ENCODE data around the gene FRMD6.

FRMD6 gene

GRCh38 chr14:51658441-51659173, 6.9 kb downstream of the FRMD6 start:
- H3K79me2 ChIP-seq = peaks cover 9% of the 10 kb centered on the region
- H3K4me1 ChIP-seq = peaks cover 1% of the 10 kb centered on the region
- no peak overlapping the region for H2AFZ ChIP-seq
- H3K9ac ChIP-seq = no peak overlapping the region
- TF ChIP-seq CTCF (IDR thresholded peaks at IDR 0.05) = no peak
- no peaks in the 10 kb centered on the region for H3K36me3 ChIP-seq (ENCODE audit: control insufficient read depth, insufficient read depth, low read length)
- H3K27ac ChIP-seq = no peak overlapping the region
- H3K4me3 ChIP-seq (ENCODE audit: low read depth, low read length) = no peak overlapping the region
- H3K9me3 ChIP-seq (ENCODE audit: control insufficient read depth, low read length) = no peaks in the 10 kb centered on the region
- H3K4me2 ChIP-seq (ENCODE audit: low read length) = no peak overlapping the region
- H3K27me3 ChIP-seq (ENCODE audit: control insufficient read depth, insufficient read depth, low read length) = no peaks in the 10 kb centered on the region

GRCh38 chr14:51660741-51661140, 9.0 kb downstream of the FRMD6 start:
- H3K36me3 ChIP-seq (ENCODE audit: control insufficient read depth, insufficient read depth, low read length) = no peaks in the 10 kb centered on the region
- TF ChIP-seq CTCF (IDR thresholded peaks at IDR 0.05) = no peak
- H3K9me3 ChIP-seq (ENCODE audit: control insufficient read depth, low read length) = no peaks in the 10 kb centered on the region
- H3K79me2 ChIP-seq = peaks cover 9% of the 10 kb centered on the region
- no peak overlapping the region for H3K4me2 ChIP-seq (ENCODE audit: low read length)
- H3K9ac ChIP-seq = no peak overlapping the region
- H2AFZ ChIP-seq = no peak overlapping the region
- H3K27me3 ChIP-seq (ENCODE audit: control insufficient read depth, insufficient read depth, low read length) = no peaks in the 10 kb centered on the region
- H3K27ac ChIP-seq = no peak overlapping the region
- H3K4me3 ChIP-seq (ENCODE audit: low read depth, low read length) = no peak overlapping the region
- no peaks in the 10 kb centered on the region for H3K4me1 ChIP-seq

GRCh38 chr14:51661504-51661903, 9.8 kb downstream of the FRMD6 start:
- Histone ChIP-seq H2AFZ (no peak overlapping the region), H3K4me2 (ENCODE audit: low read length) (no peak overlapping the region), H3K4me3 (ENCODE audit: low read depth, low read length) (no peak overlapping the region), H3K27ac (no peak overlapping the region), H3K4me1 (no peaks in the 10 kb centered on the region), H3K36me3 (ENCODE audit: control insufficient read depth, insufficient read depth, low read length) (no peaks in the 10 kb centered on the region), H3K27me3 (ENCODE audit: control insufficient read depth, insufficient read depth, low read length) (no peaks in the 10 kb centered on the region), H3K79me2 (peaks cover 9% of the 10 kb centered on the region), H3K9me3 (ENCODE audit: control insufficient read depth, low read length) (no peaks in the 10 kb centered on the region), H3K9ac (no peak overlapping the region)
- no peak for TF ChIP-seq CTCF (IDR thresholded peaks at IDR 0.05)

- TF ChIP-seq CTCF (IDR thresholded peaks at IDR 0.05) = no peak
- Histone ChIP-seq H3K27me3 (ENCODE audit: control insufficient read depth, insufficient read depth, low read length) (no peaks in the 10 kb centered on the region), H2AFZ (no peak overlapping the region), H3K79me2 (no peaks in the 10 kb centered on the region), H3K9ac (no peak overlapping the region), H3K4me2 (ENCODE audit: low read length) (no peak overlapping the region), H3K4me1 (no peaks in the 10 kb centered on the region), H3K27ac (no peak overlapping the region), H3K4me3 (ENCODE audit: low read depth, low read length) (no peak overlapping the region), H3K36me3 (ENCODE audit: control insufficient read depth, insufficient read depth, low read length) (no peaks in the 10 kb centered on the region), H3K9me3 (ENCODE audit: control insufficient read depth, low read length) (no peaks in the 10 kb centered on the region)
Observed at GRCh38 chr14:51663783-51664326, 12.1 kb downstream of the FRMD6 start.

- TF ChIP-seq CTCF (IDR thresholded peaks at IDR 0.05) = no peak
- Histone ChIP-seq H3K4me1 (no peaks in the 10 kb centered on the region), H3K36me3 (ENCODE audit: control insufficient read depth, insufficient read depth, low read length) (no peaks in the 10 kb centered on the region), H3K4me2 (ENCODE audit: low read length) (no peak overlapping the region), H3K27ac (no peak overlapping the region), H3K9me3 (ENCODE audit: control insufficient read depth, low read length) (no peaks in the 10 kb centered on the region), H2AFZ (no peak overlapping the region), H3K27me3 (ENCODE audit: control insufficient read depth, insufficient read depth, low read length) (no peaks in the 10 kb centered on the region), H3K79me2 (no peaks in the 10 kb centered on the region), H3K4me3 (ENCODE audit: low read depth, low read length) (no peak overlapping the region), H3K9ac (no peak overlapping the region)
Observed at GRCh38 chr14:51666070-51666469, 14.4 kb downstream of the FRMD6 start.

All from parathyroid adenoma (tissue), 2 donors.